HG03520 (cell line): ENCODE measurements around the gene XPO5.
"Not testable (repeated sequence)": the region's sequence is repeated elsewhere in the genome, so short reads cannot be mapped to it uniquely, and the experiment has no call there.

ENCODE experiments used
- ATAC-seq: cut with Tn5 transposase; IDR thresholded peaks from one replicate; pipeline ENCODE4 v1.9.1; 2021; ENCODE audit warnings: mild to moderate bottlenecking, moderate library complexity; ENCODE audit not compliant: unreplicated experiment

Gene XPO5

GRCh38 chr6:43588194-43588593, 12.4 kb upstream of the XPO5 start:
- no peak for ATAC-seq

DNA sequence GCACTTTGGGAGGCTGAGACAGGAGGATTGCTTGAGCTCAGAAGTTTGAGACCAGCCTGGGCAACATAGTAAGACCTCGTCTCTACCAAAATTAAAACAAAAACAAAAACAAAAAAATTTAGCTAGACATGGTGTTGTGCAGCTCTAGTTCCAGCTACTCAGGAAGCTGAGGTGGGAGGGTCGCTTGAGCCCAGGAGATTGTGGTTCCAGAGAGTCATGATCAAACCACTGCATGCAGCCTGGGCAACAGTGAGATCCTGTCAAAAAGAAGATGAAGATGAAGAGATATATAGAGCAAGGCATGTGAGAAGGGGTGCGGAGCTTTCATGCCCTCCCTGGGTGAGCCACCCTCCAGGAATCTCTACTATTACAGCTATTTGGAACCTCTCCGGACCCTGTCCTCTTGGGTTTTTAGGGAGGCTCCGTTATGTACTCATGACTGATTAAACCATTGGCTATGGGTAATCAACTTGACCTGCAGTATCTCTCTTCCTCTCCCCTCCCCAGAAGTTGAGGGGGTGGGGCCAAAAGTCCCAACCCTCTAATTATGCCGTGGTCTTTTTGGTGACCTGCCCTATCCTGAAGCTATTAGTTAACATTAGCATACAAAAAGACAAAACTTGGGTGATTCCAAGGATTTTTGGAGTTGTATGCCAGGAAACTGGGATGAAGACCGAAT, 9.2 kb upstream of the XPO5 start:
- no peak for ATAC-seq

- no peak for ATAC-seq
Observed at GRCh38 chr6:43582911-43583310, 7.1 kb upstream of the XPO5 start.

GRCh38 chr6:43579171-43579570, 3.3 kb upstream of the XPO5 start:
- no peak for ATAC-seq

DNA sequence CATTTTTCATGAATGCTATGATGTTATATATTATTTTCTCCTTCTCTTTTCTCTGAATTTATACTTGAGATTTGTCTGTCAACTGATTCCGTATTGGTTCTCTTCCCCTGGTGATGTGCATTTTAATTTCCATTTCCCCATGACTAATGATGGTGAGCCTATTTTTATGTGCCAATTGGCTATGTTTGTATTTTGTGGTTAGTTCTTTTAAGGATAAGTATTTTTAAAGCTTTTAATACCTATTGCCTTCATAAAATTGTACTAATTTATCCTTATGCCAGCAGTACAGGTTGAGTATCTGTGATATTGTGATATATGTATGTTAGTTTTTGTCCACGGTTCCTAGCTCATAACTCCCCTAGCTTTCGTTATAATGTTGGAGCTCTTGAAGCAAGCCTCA, 2.9 kb upstream of the XPO5 start:
- no peak for ATAC-seq

DNA sequence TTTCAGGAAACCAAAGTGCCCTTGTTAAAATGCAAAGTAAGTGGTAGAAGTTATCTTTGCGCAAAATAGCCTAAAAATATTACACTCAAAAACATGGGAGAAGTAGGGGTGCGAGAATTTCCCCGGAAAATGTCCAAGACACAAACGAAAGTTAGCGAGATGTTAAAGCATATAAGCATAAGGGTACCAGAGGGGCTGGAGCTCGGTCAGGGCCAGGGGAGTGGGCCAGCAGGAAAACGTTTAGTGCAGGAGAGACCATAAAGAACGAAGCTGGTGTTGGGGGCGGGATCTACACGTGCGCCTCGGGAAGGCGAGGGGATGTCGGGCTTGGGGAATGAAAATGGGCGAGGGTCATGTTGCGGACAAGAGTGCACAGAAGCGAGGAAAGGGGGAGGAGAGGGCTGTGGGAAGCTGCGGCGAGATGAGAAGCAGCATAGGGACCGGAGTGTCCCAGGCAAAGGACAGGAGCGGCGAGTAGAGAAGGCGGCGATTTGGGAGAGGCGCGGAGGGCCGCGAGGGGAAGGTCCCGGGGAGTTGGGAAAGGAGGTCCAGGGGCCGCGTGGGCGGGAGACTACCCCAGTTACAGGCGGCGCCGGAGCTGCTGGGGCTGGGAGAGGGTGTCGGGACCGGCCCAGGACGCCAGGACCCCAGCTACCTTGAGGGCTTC, 600 bp downstream of the XPO5 start:
- peak; percentile 15 for ATAC-seq

DNA sequence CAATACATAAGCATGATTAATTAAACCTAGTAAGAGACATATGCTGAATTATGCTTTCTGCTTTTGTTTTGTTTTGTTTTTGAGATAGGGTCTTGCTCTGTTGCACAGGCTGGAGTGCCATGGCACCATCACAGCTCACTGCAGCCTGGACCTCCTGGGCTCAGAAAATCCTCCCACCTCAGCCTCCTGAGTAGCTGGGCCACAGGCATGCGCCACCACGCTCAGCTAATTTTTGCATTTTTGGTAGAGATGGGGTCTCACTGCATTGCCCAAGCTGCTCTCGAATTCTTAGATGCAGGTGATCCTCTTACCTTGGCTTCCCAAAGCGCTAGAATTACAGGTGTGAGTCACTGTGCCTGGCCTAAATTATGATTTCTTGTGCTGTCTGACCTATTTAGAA, 3.8 kb downstream of the XPO5 start:
- no peak for ATAC-seq

- ATAC-seq: no peak
Observed at GRCh38 chr6:43570876-43571441, 4.9 kb downstream of the XPO5 start.

- ATAC-seq: no peak
Observed at GRCh38 chr6:43559328-43559727, 16.5 kb downstream of the XPO5 start.

DNA sequence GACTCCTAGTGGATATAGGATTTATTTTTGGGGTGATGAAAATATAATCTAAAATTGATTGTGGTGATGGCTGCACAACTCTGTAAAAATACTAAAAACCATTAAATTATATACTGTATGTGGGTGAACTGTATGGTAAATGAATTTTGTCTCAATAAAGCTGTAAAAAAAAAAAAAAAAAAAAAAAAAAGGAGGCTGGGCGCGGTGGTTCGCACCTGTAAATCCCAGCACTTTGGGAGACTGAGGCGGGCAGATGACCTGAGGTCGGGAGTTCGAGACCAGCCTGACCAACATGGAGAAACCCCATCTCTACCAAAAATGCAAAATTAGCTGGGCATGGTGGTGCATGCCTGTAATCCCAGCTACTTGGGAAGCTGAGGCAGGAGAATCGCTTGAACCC, 18.2 kb downstream of the XPO5 start:
- not testable (repeated sequence) for ATAC-seq

DNA sequence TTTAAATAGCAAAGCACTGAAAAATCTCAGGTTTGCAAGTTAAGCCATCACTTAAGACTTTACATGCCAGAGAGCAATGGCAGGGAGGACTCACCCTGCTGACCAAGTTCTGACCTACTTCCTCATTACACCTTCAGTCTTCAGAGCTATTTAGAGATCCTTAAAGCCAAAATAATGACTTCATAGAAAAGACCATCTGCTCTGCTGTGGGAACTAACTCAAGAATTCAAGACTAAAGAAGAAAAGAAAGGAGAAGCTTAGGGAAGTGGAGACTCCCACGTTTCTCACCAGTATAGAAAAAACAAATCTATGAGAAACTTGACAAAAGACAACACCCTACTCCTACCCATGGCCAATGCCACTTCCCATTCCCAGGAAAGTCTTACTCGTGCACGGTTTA, 28.6 kb downstream of the XPO5 start:
- no peak for ATAC-seq

DNA sequence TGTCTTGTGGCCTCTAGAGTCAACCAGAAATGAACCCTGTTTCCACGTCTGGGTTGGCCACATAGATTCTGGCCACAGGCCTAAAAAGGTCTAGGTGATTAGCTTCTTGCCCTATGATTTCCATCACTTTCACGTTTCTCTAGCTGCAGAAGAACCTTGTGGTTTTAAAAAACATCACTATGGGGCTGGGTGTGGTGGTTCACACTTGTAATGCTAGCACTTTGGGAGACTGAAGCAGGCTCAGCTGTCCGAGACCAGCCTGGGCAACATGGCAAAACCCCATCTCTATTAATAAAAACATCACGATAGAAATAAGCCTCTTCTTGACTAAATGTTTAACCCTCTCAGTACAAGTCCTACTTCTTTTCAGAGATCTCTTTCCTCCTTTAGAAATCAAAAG, 31.4 kb downstream of the XPO5 start:
- ATAC-seq: no peak

- no peak for ATAC-seq
Observed at GRCh38 chr6:43541774-43542471, 33.9 kb downstream of the XPO5 start.

GRCh38 chr6:43540507-43540906, 35.3 kb downstream of the XPO5 start:
- ATAC-seq: no peak

GRCh38 chr6:43539409-43539808, 36.4 kb downstream of the XPO5 start:
- ATAC-seq: not testable (repeated sequence)

DNA sequence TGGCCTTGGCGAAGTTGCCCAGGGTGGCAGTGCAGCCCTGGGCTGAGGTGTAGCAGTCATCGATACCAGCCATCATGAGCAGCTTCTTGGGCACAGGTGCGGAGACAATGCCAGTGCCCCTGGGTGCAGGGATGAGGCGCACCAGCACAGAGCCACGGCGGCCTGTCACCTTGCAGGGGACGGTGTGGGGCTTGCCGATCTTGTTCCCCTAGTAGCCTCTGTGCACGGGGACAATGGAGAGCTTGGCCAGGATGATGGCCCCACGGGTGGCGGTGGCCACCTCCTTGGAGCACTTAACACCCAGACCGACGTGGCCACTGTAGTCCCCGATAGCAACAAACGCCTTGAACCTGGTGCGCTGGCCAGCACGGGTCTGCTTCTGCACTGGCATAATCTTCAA, 36.9 kb downstream of the XPO5 start:
- not testable (repeated sequence) for ATAC-seq

DNA sequence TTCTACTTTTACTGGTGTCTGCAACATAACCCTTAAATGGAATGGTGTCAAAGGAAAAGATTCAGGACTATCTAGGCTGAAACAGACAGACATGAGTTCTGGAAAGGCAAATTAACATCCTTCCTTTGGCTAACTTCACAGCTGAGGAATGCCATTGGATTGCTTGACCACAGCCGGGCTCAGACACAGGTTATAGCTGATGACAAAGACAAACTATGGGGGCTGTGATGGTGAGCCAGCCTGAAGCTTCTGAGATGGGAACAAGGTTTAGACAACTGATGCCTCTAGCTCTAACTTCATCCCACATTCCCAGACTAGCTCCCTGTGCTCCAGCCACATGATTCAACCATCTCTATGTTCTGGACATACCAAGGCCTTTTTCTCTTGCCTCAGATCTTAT, 43.6 kb downstream of the XPO5 start:
- no peak for ATAC-seq

- no peak for ATAC-seq
Observed at GRCh38 chr6:43524483-43524961, 51.3 kb downstream of the XPO5 start.

DNA sequence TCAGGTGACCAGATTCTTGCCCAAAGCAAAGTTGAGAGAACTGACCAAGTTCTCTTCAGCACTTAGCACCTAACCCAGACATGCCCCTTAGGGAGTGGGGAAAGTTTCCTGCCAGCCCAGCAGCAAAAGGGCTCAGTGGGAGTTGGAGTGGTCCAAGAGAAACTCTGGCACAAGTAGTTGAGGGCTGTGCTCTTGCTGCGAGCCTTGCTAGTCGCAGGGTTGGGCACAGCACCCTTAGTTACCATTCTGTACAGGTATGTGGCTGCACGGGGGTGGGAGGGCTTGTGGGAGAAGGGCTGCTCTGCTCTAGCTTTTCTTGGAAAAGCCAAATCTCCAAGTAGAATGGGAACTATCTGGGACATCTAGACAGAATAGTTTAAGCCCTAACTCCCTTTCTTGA, 52.6 kb downstream of the XPO5 start:
- no peak for ATAC-seq

DNA sequence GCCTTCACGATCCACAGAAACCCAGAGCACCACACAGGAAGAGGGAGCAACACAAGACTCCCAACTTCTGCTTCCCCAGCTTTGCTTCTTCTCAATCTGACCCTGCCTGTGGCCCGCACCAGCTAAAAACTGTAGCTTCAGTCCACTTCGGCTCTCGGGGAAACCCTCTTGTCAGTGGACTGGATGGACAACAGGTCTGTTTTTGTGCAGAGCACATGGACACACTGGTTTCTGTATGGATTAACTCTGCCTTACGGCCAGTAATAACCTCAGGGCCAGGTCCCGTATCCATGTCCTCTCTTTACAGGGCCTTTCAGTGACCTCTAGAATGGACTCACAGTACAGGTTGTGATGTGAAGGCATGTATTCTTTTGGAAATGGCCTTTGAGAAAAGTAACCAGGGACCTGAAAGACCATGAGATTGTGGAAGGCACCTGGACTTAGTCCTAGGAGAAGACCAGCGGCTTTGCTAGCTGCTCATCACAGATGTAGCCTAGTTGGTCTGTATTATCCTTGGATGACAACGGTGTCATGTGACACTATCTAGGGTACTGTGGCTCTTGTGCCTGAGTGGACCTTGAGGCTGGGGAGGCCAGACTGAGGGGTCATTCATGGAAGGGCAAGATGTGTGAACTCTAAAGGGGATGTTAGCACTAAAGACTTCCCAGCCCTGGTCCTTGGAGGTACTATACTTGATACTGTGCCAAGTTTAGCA, 53.1 kb downstream of the XPO5 start:
- no peak for ATAC-seq

DNA sequence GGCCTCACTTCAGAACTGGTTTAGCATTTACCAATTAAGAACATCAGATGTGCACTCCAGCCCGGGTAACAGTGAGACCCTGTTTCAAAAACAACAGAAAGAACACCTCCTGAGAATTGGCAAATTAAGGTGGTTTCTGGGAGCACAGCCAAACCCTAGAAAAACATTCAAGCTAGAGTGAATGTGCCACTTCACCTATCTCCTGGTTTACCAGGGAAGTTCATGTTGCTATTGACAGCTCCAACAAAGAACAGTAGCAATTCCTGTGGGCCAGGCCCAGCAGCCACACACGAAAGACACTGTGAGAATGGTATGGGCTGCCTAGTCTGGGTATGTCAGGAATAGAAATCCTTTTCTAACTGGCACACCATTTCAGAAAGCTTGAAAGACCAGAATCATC, 54.0 kb downstream of the XPO5 start:
- ATAC-seq: no peak
